ENCODE results near the gene HSPA12A. TPM values are rescaled to one million over a fixed set of nuclear protein-coding genes. Genes with fewer than 3 reads are reported as not detected.

Gene HSPA12A
- total RNA-seq, 1 experiment from 2014 or later: 3.1 TPM

GRCh38 chr10:116689744-116690143 is 52.6 kb downstream of the HSPA12A start:
- no peaks in the 10 kb centered on the region for H3K36me3 ChIP-seq (ENCODE audit: low read depth, low read length)
- DNase-seq (no peak), ATAC-seq (no peak)
- ChIA-PET POLR2A (ENCODE audit: unreplicated experiment) (no interaction called here), CTCF (no interaction called here)
- no peak overlapping the region for H3K27ac ChIP-seq (ENCODE audit: low read length)
- no peaks in the 10 kb centered on the region for H3K9me2 ChIP-seq (replicated peaks; ENCODE audit: low read length)
- no peaks in the 10 kb centered on the region for H3F3A ChIP-seq (ENCODE audit: low read length, unreplicated experiment)
- no peak overlapping the region for H3K4me2 ChIP-seq (ENCODE audit: low read length)
- no peaks in the 10 kb centered on the region for H3K79me2 ChIP-seq (ENCODE audit: low read length)
- no peaks in the 10 kb centered on the region for H3K27me3 ChIP-seq (ENCODE audit: low read length)
- no peak overlapping the region for H3K4me3 ChIP-seq (ENCODE audit: low read length)
- H4K20me1 ChIP-seq (ENCODE audit: low read length): no peaks in the 10 kb centered on the region
- no peak for TF ChIP-seq EZH2 (IDR thresholded peaks at IDR 0.05; ENCODE audit: low read length, unreplicated experiment)
- no peak for TF ChIP-seq EZH2phosphoT487 (IDR thresholded peaks at IDR 0.05; ENCODE audit: borderline replicate concordance, low read length)
- no peak for TF ChIP-seq CTCF (conservative IDR thresholded peaks at IDR 0.05; ENCODE audit: low read depth, low read length)
- no TSS peak for BruUV-seq (replicated peaks)
- no peaks in the 10 kb centered on the region for H3K4me1 ChIP-seq (ENCODE audit: insufficient read depth, low read length)
- H3K9ac ChIP-seq (ENCODE audit: low read length): no peak overlapping the region
- no peaks in the 10 kb centered on the region for H3K9me3 ChIP-seq (ENCODE audit: low read length)
- intact Hi-C loops (cut with micrococcal nuclease): no loop called here
- no peak overlapping the region for H2AFZ ChIP-seq (ENCODE audit: low read length)

GRCh38 chr10:116688741-116689495 is 53.4 kb downstream of the HSPA12A start:
- no peaks in the 10 kb centered on the region for H3K36me3 ChIP-seq (ENCODE audit: low read depth, low read length)
- H3K27me3 ChIP-seq (ENCODE audit: low read length): no peaks in the 10 kb centered on the region
- H3K4me3 ChIP-seq (ENCODE audit: low read length): no peak overlapping the region
- H3K4me2 ChIP-seq (ENCODE audit: low read length): no peak overlapping the region
- CTCF ChIA-PET: no interaction called here
- H3K9me3 ChIP-seq (ENCODE audit: low read length): no peaks in the 10 kb centered on the region
- no TSS peak for BruUV-seq (replicated peaks)
- no peaks in the 10 kb centered on the region for H3K9me2 ChIP-seq (replicated peaks; ENCODE audit: low read length)
- H3F3A ChIP-seq (ENCODE audit: low read length, unreplicated experiment): no peaks in the 10 kb centered on the region
- intact Hi-C loops (cut with micrococcal nuclease): no loop called here
- POLR2A ChIA-PET (ENCODE audit: unreplicated experiment): no interaction called here
- no peak overlapping the region for H3K9ac ChIP-seq (ENCODE audit: low read length)
- no peaks in the 10 kb centered on the region for H3K79me2 ChIP-seq (ENCODE audit: low read length)
- H2AFZ ChIP-seq (ENCODE audit: low read length): no peak overlapping the region
- ATAC-seq: no peak
- DNase-seq: no peak
- no peaks in the 10 kb centered on the region for H4K20me1 ChIP-seq (ENCODE audit: low read length)
- H3K4me1 ChIP-seq (ENCODE audit: insufficient read depth, low read length): no peaks in the 10 kb centered on the region
- H3K27ac ChIP-seq (ENCODE audit: low read length): no peak overlapping the region
- TF ChIP-seq CTCF (conservative IDR thresholded peaks at IDR 0.05; ENCODE audit: low read depth, low read length) (no peak), EZH2 (IDR thresholded peaks at IDR 0.05; ENCODE audit: low read length, unreplicated experiment) (no peak), EZH2phosphoT487 (IDR thresholded peaks at IDR 0.05; ENCODE audit: borderline replicate concordance, low read length) (no peak)

GRCh38 chr10:116688241-116688711 is 54.1 kb downstream of the HSPA12A start:
- TF ChIP-seq EZH2phosphoT487 (IDR thresholded peaks at IDR 0.05; ENCODE audit: borderline replicate concordance, low read length): no peak
- TF ChIP-seq EZH2 (IDR thresholded peaks at IDR 0.05; ENCODE audit: low read length, unreplicated experiment): no peak
- TF ChIP-seq CTCF (conservative IDR thresholded peaks at IDR 0.05; ENCODE audit: low read depth, low read length): no peak
- CTCF ChIA-PET: no interaction called here
- H2AFZ ChIP-seq (ENCODE audit: low read length): no peak overlapping the region
- no peaks in the 10 kb centered on the region for H3F3A ChIP-seq (ENCODE audit: low read length, unreplicated experiment)
- no peaks in the 10 kb centered on the region for H3K79me2 ChIP-seq (ENCODE audit: low read length)
- no peaks in the 10 kb centered on the region for H4K20me1 ChIP-seq (ENCODE audit: low read length)
- H3K27ac ChIP-seq (ENCODE audit: low read length): no peak overlapping the region
- ATAC-seq: no peak
- no peak overlapping the region for H3K9ac ChIP-seq (ENCODE audit: low read length)
- H3K27me3 ChIP-seq (ENCODE audit: low read length): no peaks in the 10 kb centered on the region
- H3K4me3 ChIP-seq (ENCODE audit: low read length): no peak overlapping the region
- no peaks in the 10 kb centered on the region for H3K36me3 ChIP-seq (ENCODE audit: low read depth, low read length)
- POLR2A ChIA-PET (ENCODE audit: unreplicated experiment): no interaction called here
- DNase-seq: peak; percentile 6
- no peaks in the 10 kb centered on the region for H3K9me2 ChIP-seq (replicated peaks; ENCODE audit: low read length)
- H3K9me3 ChIP-seq (ENCODE audit: low read length): no peaks in the 10 kb centered on the region
- BruUV-seq (replicated peaks): no TSS peak
- intact Hi-C loops (cut with micrococcal nuclease): no loop called here
- H3K4me1 ChIP-seq (ENCODE audit: insufficient read depth, low read length): no peaks in the 10 kb centered on the region
- no peak overlapping the region for H3K4me2 ChIP-seq (ENCODE audit: low read length)
